IMR-90 (cell line): ENCODE results near the gene TTF1. TPM values are rescaled to one million over a fixed set of nuclear protein-coding genes. Genes with fewer than 3 reads are reported as not detected.

Source experiments
- ATAC-seq: fragments of 200-7000 bp; cut with Tn5 transposase; 2 replicates; pipeline ENCODE4 v1.9.1; 2020; ENCODE audit warnings: low read depth, mild to moderate bottlenecking, moderate library complexity
- BruUV-seq: library from RNA; stranded (reverse); fragments of 400-500 nt; replicated peaks from 2 replicates; lab custom pipeline; 2021; lab: Mats Ljungman, UMichigan
- CTCF ChIA-PET: fragments of 300-600 bp; formaldehyde crosslinking; extraction: SDS; loops from one replicate; lab custom pipeline; 2021; ENCODE audit warnings: antibody characterized with exemption; lab: Yijun Ruan, JAX
- POLR2A ChIA-PET: fragments of 300-600 bp; sonication (Branson Sonifier 250); formaldehyde crosslinking; loops from one replicate; lab custom pipeline; 2022; ENCODE audit warnings: antibody characterized with exemption; ENCODE audit not compliant: unreplicated experiment; lab: Charles Lee
- DNase-seq: peaks from one replicate; pipeline ENCODE4 v3.0.0; 2013
- H2AFZ ChIP-seq: replicated peaks from 2 replicates; pipeline ENCODE3; 2013; ENCODE audit warnings: low read length, mild to moderate bottlenecking; ENCODE audit not compliant: poor library complexity
- H2AK5ac ChIP-seq: 2 replicates; pipeline ENCODE4 v1.6.1; 2013; ENCODE audit warnings: low read depth, low read length, inconsistent platforms
- H2AK9ac ChIP-seq: replicated peaks from 2 replicates; pipeline ENCODE3; 2013; ENCODE audit warnings: mild to moderate bottlenecking, low read depth, low read length, moderate library complexity; ENCODE audit not compliant: poor library complexity
- H2BK120ac ChIP-seq: 2 replicates; pipeline ENCODE4 v1.6.1; 2013; ENCODE audit warnings: low read depth, low read length, inconsistent platforms
- H2BK15ac ChIP-seq: 3 replicates; pipeline ENCODE4 v1.6.1; 2013; ENCODE audit warnings: low read depth, low read length, inconsistent platforms
- H2BK20ac ChIP-seq: 2 replicates; pipeline ENCODE4 v1.6.1; 2013; ENCODE audit warnings: low read depth, mild to moderate bottlenecking, inconsistent platforms, low read length, moderate library complexity
- H2BK5ac ChIP-seq: 2 replicates; pipeline ENCODE4 v1.6.1; 2013; ENCODE audit warnings: mild to moderate bottlenecking, low read depth, low read length, inconsistent platforms; ENCODE audit not compliant: poor library complexity, severe bottlenecking
- H3K14ac ChIP-seq: replicated peaks from 2 replicates; pipeline ENCODE4 v1.6.1; 2013; ENCODE audit warnings: low read depth, low read length, inconsistent platforms
- H3K18ac ChIP-seq: 2 replicates; pipeline ENCODE4 v1.6.1; 2013; ENCODE audit warnings: low read depth, low read length, control low read depth
- H3K23ac ChIP-seq: 2 replicates; pipeline ENCODE4 v1.6.1; 2013; ENCODE audit warnings: low read depth, low read length, inconsistent platforms
- H3K27ac ChIP-seq: 2 replicates; pipeline ENCODE4 v1.5.1; 2013; ENCODE audit warnings: mild to moderate bottlenecking, control low read depth, low read length; ENCODE audit not compliant: insufficient read depth
- H3K27me3 ChIP-seq: 2 replicates; pipeline ENCODE4 v1.6.1; 2013; ENCODE audit warnings: low read length; ENCODE audit not compliant: control insufficient read depth, insufficient read depth
- H3K36me3 ChIP-seq: 2 replicates; pipeline ENCODE4 v1.6.1; 2013; ENCODE audit warnings: low read length, mixed read lengths; ENCODE audit not compliant: control insufficient read depth, insufficient read depth
- H3K4ac ChIP-seq: 2 replicates; pipeline ENCODE4 v1.6.1; 2013; ENCODE audit warnings: low read depth, low read length, inconsistent platforms
- H3K4me1 ChIP-seq: 2 replicates; pipeline ENCODE4 v1.6.1; 2013; ENCODE audit warnings: low read length, mixed read lengths; ENCODE audit not compliant: control insufficient read depth, insufficient read depth
- H3K4me2 ChIP-seq: 2 replicates; pipeline ENCODE4 v1.6.1; 2013; ENCODE audit warnings: low read depth, mild to moderate bottlenecking, control low read depth, low read length, moderate library complexity
- H3K4me3 ChIP-seq: 2 replicates; pipeline ENCODE4 v1.5.1; 2013; ENCODE audit warnings: low read depth, mild to moderate bottlenecking, control low read depth, low read length, moderate library complexity; ENCODE audit not compliant: insufficient read depth
- H3K56ac ChIP-seq: 2 replicates; pipeline ENCODE4 v1.6.1; 2013; ENCODE audit warnings: low read length, inconsistent platforms; ENCODE audit not compliant: insufficient read depth; ENCODE audit errors: extremely low read depth
- H3K79me1 ChIP-seq, 2 experiments: 2 replicates each; pipeline ENCODE4 v1.6.1; 2013; ENCODE audit warnings: low read length in 2 of 2, inconsistent platforms in 1 of 2, low read depth in 1 of 2
- H3K9ac ChIP-seq: 2 replicates; pipeline ENCODE4 v1.6.1; 2013; ENCODE audit warnings: low read depth, low read length, control low read depth
- H3K9me1 ChIP-seq: 2 replicates; pipeline ENCODE4 v1.6.1; 2013; ENCODE audit warnings: low read length, inconsistent platforms; ENCODE audit not compliant: insufficient read depth
- H3K9me3 ChIP-seq: 2 replicates; pipeline ENCODE4 v1.6.1; 2013; ENCODE audit warnings: low read length; ENCODE audit not compliant: control insufficient read depth, insufficient read depth
- H4K20me1 ChIP-seq: 2 replicates; pipeline ENCODE4 v1.6.1; 2013; ENCODE audit warnings: low read length, inconsistent platforms; ENCODE audit not compliant: insufficient read depth
- H4K5ac ChIP-seq: 2 replicates; pipeline ENCODE4 v1.6.1; 2013; ENCODE audit warnings: mild to moderate bottlenecking, low read depth, low read length, control low read depth
- H4K8ac ChIP-seq, 2 experiments: 2 replicates each; pipeline ENCODE4 v1.6.1; 2013; ENCODE audit warnings: low read depth in 2 of 2, low read length in 2 of 2, control low read depth in 1 of 2, inconsistent platforms in 1 of 2
- H4K91ac ChIP-seq: 2 replicates; pipeline ENCODE4 v1.6.1; 2013; ENCODE audit warnings: low read depth, low read length, inconsistent platforms; ENCODE audit not compliant: insufficient read depth
- CEBPB ChIP-seq: IDR thresholded peaks from 2 replicates; pipeline ENCODE4 v1.6.1; 2012; ENCODE audit warnings: low read depth, low read length, improper control_type of control experiment
- POLR2A ChIP-seq: IDR thresholded peaks from 2 replicates; pipeline ENCODE4 v1.6.1; 2012; ENCODE audit warnings: mild to moderate bottlenecking, low read depth, low read length
- SMC3 ChIP-seq: fragments of 150-350 bp; IDR thresholded peaks from 2 replicates; pipeline ENCODE4 v1.6.1; 2016; ENCODE audit warnings: low read depth, mild to moderate bottlenecking, antibody characterized with exemption, low read length, moderate library complexity
- WGBS, 2 experiments: methylation state at CpG; one replicate each; pipeline versions ENCODE4 v1.1.5 to v1.1.7; 2013; ENCODE audit warnings: missing lambda C conversion rate in 2 of 2; ENCODE audit not compliant: insufficient read length in 1 of 2; ENCODE audit errors: extremely low coverage in 2 of 2; 5-methylcytosine and 5-hydroxymethylcytosine counted together
- dilution Hi-C: fragments of 300-500 bp; cut with HindIII; formaldehyde crosslinking; loops from one replicate; pipeline ENCODE4 v1.14.3; 2018; ENCODE audit warnings: low sequenced_read_pairs; ENCODE audit not compliant: unreplicated experiment
- in situ Hi-C: fragments of 300-500 bp; cut with MboI; formaldehyde crosslinking; loops from 3 replicates; pipeline ENCODE4 v1.14.3; 2019; ENCODE audit warnings: low sequenced_read_pairs, inconsistent platforms, mixed read lengths
- intact Hi-C: fragments of 100-400 bp; cut with micrococcal nuclease; formaldehyde crosslinking; loops from 2 replicates; pipeline ENCODE4 v1.10.0; 2022
- polyA plus RNA-seq, 3 experiments: library from polyadenylated mRNA; depleted of rRNA; stranded (reverse); fragments of >200 nt; gene quantifications; 2 replicates each; pipeline ENCODE4 v1.2.3, GENCODE V29; 2012; ENCODE audit warnings: low replicate concordance in 1 of 3
- total RNA-seq: library from RNA; depleted of rRNA; stranded (reverse); fragments of >200 nt; gene quantifications from 2 replicates; pipeline ENCODE4 v1.2.3, GENCODE V29; 2012

The TTF1 gene
- total and polyA plus RNA-seq, 2 of the 4 experiments (the other 2 are of a cell fraction): 6.5 to 12.0 TPM

DNA sequence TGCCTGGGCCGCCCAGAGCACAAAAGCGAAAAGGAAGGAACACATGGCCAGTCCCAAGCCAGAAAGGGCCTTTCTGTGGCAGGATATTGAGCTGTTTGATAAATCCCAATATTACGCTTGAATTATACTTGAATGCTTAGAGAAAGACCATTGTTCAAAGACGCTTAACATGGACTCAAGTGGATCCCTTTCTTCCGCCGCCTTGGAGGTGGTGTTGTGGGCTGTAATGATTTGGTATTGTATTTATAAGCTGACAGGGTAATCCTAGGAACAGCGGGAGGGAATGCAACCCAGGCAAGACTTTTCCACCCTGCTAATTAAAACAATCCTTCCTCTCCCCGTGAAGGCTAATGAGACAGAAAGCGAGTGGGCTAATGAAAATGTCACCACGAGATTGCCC, 28.2 kb upstream of the TTF1 start:
- H2AFZ ChIP-seq: no peak overlapping the region
- no peak overlapping the region for H4K5ac ChIP-seq
- no peak overlapping the region for H3K18ac ChIP-seq
- H2AK9ac ChIP-seq: no peak overlapping the region
- no peak overlapping the region for H4K8ac ChIP-seq
- H3K4me1 ChIP-seq: no peaks in the 10 kb centered on the region
- no peaks in the 10 kb centered on the region for H3K9me1 ChIP-seq
- H3K23ac ChIP-seq: no peak overlapping the region
- no peak overlapping the region for H3K14ac ChIP-seq
- DNase-seq: no peak
- intact Hi-C loops: no loop called here
- H3K27me3 ChIP-seq: peaks cover 20% of the 10 kb centered on the region
- dilution Hi-C loops: no loop called here
- ChIA-PET CTCF (no interaction called here), POLR2A (no interaction called here)
- no peaks in the 10 kb centered on the region for H3K79me1 ChIP-seq
- no peak for ATAC-seq
- H3K4ac ChIP-seq: no peak overlapping the region
- H2AK5ac ChIP-seq: no peak overlapping the region
- no peak overlapping the region for H2BK15ac ChIP-seq
- in situ Hi-C loops: no loop called here
- H2BK120ac ChIP-seq: no peak overlapping the region
- H3K56ac ChIP-seq: no peak overlapping the region
- H3K4me3 ChIP-seq: no peak overlapping the region
- no peak overlapping the region for H2BK5ac ChIP-seq
- H3K4me2 ChIP-seq: no peak overlapping the region
- no peaks in the 10 kb centered on the region for H4K20me1 ChIP-seq
- H4K91ac ChIP-seq: no peak overlapping the region
- WGBS, 2 experiments: 61% methylated on average over 3 of the region's 10 CpGs; no CpG with 5 or more reads in 1 of the 2 experiments
- no TSS peak for BruUV-seq
- TF ChIP-seq POLR2A (no peak), SMC3 (no peak), CEBPB (no peak)
- H2BK20ac ChIP-seq: no peak overlapping the region
- no peaks in the 10 kb centered on the region for H3K36me3 ChIP-seq
- no peak overlapping the region for H3K9ac ChIP-seq
- H3K9me3 ChIP-seq: no peaks in the 10 kb centered on the region
- no peak overlapping the region for H3K27ac ChIP-seq
